Smooth muscle cell (in vitro differentiated cells): ENCODE measurements around the gene ZNF575. TPM values are rescaled to one million over a fixed set of nuclear protein-coding genes. Genes with fewer than 3 reads are reported as not detected.
A peak's percentile ranks its signal among the peaks of the same experiment; 100 is the strongest.
"Not testable (repeated sequence)": the region's sequence is repeated elsewhere in the genome, so short reads cannot be mapped to it uniquely, and the experiment has no call there.

Experiments
- DNase-seq: peaks from one replicate; lab custom pipeline; 2025; ENCODE audit not compliant: unreplicated experiment; lab: John Stamatoyannopoulos, UW
- H2AFZ ChIP-seq: fragments of 200-600 bp; sonication (generic); 2 replicates; pipeline ENCODE4 v1.6.0; 2016; ENCODE audit warnings: antibody characterized with exemption, low read depth, mild to moderate bottlenecking
- H3F3A ChIP-seq: fragments of 200-600 bp; sonication (generic); 2 replicates; pipeline ENCODE4 v1.6.0; 2017; ENCODE audit warnings: antibody characterized with exemption, low read depth
- H3K27ac ChIP-seq: fragments of 200-600 bp; sonication (generic); 2 replicates; pipeline ENCODE4 v1.5.1; 2016; ENCODE audit warnings: low read depth, mild to moderate bottlenecking
- H3K27me3 ChIP-seq: fragments of 200-600 bp; sonication (generic); 2 replicates; pipeline ENCODE4 v1.6.1; 2016; ENCODE audit warnings: low read depth, mild to moderate bottlenecking
- H3K36me3 ChIP-seq: fragments of 200-600 bp; sonication (generic); 2 replicates; pipeline ENCODE4 v1.5.1; 2016; ENCODE audit warnings: low read depth
- H3K4me1 ChIP-seq: fragments of 200-600 bp; sonication (generic); 2 replicates; pipeline ENCODE4 v1.5.1; 2016; ENCODE audit warnings: low read depth
- H3K4me2 ChIP-seq: fragments of 200-600 bp; sonication (generic); 2 replicates; pipeline ENCODE4 v1.6.0; 2016; ENCODE audit warnings: mild to moderate bottlenecking
- H3K4me3 ChIP-seq: fragments of 200-600 bp; sonication (generic); 2 replicates; pipeline ENCODE4 v1.5.1; 2016; ENCODE audit warnings: mild to moderate bottlenecking
- H3K79me2 ChIP-seq: fragments of 200-600 bp; sonication (generic); 2 replicates; pipeline ENCODE4 v1.6.0; 2016; ENCODE audit warnings: low read depth, mild to moderate bottlenecking
- H3K9ac ChIP-seq: fragments of 200-600 bp; sonication (generic); 2 replicates; pipeline ENCODE4 v1.6.0; 2016; ENCODE audit warnings: low read depth
- H3K9me3 ChIP-seq: fragments of 200-600 bp; sonication (generic); replicated peaks from 2 replicates; pipeline ENCODE4 v1.5.1; 2016; ENCODE audit warnings: low read depth
- H4K20me1 ChIP-seq: fragments of 200-600 bp; sonication (generic); 2 replicates; pipeline ENCODE4 v1.6.0; 2016; ENCODE audit warnings: low read depth
- WGBS: methylation state at CpG from one replicate; pipeline ENCODE4 v1.1.7; 2016; ENCODE audit warnings: low lambda C conversion rate; 5-methylcytosine and 5-hydroxymethylcytosine counted together
- polyA plus RNA-seq: library from polyadenylated mRNA; unstranded; fragments of >200 nt; fragmentation: Nextera tagmentation; extraction: Ambion mirVana; gene quantifications from 2 replicates; pipeline ENCODE4 v1.2.1, GENCODE V29; 2016
- total RNA-seq: library from RNA; depleted of rRNA; stranded (reverse); fragments of >200 nt; gene quantifications from 2 replicates; pipeline ENCODE4 v1.2.3, GENCODE V29; 2014
- TF ChIP-seq, protein P1 (sequence below): fragments of 200-600 bp; sonication (generic); IDR thresholded peaks from 2 replicates; pipeline ENCODE4 v1.5.1; 2017; ENCODE audit warnings: borderline replicate concordance, mild to moderate bottlenecking, antibody characterized with exemption; ENCODE audit not compliant: insufficient read depth, poor library complexity, severe bottlenecking

The ZNF575 gene
- total and polyA plus RNA-seq, 2 experiments from 2014 or later: 0.18 to 1.7 TPM

DNA sequence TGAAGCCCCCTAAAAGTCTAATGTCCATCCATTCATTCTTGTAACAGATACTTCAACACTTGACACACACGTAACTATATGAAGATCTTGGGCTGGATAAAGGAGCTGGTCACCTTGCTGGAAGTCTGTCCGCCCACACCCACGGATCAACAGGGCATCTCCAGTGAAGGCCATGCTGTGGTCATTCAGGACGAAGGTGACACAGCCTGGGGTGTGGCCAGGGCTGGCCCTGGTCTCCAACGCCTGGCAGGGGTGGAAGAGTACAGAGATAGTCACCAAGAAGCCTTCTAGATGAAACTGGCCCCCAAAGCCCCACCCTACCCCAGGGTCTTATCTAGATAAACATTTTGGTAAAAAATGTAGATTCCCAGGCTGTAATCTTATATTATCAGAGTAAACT lies 21.7 kb upstream of the ZNF575 start:
- peaks cover 4% of the 10 kb centered on the region for H3K36me3 ChIP-seq
- no peak overlapping the region for H3K4me3 ChIP-seq
- no peak overlapping the region for H3K9ac ChIP-seq
- DNase-seq: no peak
- TF ChIP-seq, protein P1, sequence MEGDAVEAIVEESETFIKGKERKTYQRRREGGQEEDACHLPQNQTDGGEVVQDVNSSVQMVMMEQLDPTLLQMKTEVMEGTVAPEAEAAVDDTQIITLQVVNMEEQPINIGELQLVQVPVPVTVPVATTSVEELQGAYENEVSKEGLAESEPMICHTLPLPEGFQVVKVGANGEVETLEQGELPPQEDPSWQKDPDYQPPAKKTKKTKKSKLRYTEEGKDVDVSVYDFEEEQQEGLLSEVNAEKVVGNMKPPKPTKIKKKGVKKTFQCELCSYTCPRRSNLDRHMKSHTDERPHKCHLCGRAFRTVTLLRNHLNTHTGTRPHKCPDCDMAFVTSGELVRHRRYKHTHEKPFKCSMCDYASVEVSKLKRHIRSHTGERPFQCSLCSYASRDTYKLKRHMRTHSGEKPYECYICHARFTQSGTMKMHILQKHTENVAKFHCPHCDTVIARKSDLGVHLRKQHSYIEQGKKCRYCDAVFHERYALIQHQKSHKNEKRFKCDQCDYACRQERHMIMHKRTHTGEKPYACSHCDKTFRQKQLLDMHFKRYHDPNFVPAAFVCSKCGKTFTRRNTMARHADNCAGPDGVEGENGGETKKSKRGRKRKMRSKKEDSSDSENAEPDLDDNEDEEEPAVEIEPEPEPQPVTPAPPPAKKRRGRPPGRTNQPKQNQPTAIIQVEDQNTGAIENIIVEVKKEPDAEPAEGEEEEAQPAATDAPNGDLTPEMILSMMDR: no peak
- no peak overlapping the region for H2AFZ ChIP-seq
- no peaks in the 10 kb centered on the region for H3K27me3 ChIP-seq
- no peak overlapping the region for H3K27ac ChIP-seq
- H3K4me1 ChIP-seq: no peaks in the 10 kb centered on the region
- peaks cover 14% of the 10 kb centered on the region for H4K20me1 ChIP-seq
- no peak overlapping the region for H3K4me2 ChIP-seq
- no peaks in the 10 kb centered on the region for H3K9me3 ChIP-seq
- WGBS: 93% methylated on average over 5 of the region's 5 CpGs
- H3K79me2 ChIP-seq: peaks cover 5% of the 10 kb centered on the region
- no peaks in the 10 kb centered on the region for H3F3A ChIP-seq

DNA sequence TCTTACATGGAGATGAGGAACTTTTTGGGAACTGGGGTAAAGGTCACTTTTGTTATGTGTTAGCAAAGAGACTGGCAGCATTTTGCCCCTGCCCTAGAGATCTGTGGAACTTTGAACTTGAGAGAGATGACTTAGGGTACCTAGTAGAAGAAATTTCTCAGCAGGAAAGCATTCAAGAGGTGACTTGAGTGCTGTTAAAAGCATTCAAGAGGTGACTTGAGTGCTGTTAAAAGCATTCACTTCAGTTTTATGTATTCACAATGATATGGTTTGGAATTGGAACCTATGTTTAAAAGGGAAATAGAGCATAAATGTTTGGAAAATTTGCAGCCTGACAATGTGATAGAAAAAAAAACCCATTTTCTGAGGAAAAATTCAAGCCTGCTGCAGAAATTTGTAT lies 20.6 kb upstream of the ZNF575 start:
- H3K9me3 ChIP-seq, H3K36me3 ChIP-seq, H2AFZ ChIP-seq, H3K9ac ChIP-seq, DNase-seq, H3K4me1 ChIP-seq, H3K27ac ChIP-seq, H3K4me2 ChIP-seq, H3K27me3 ChIP-seq, H3K4me3 ChIP-seq, H3K79me2 ChIP-seq, H3F3A ChIP-seq: not testable (repeated sequence)
- H4K20me1 ChIP-seq: peaks cover 14% of the 10 kb centered on the region

DNA sequence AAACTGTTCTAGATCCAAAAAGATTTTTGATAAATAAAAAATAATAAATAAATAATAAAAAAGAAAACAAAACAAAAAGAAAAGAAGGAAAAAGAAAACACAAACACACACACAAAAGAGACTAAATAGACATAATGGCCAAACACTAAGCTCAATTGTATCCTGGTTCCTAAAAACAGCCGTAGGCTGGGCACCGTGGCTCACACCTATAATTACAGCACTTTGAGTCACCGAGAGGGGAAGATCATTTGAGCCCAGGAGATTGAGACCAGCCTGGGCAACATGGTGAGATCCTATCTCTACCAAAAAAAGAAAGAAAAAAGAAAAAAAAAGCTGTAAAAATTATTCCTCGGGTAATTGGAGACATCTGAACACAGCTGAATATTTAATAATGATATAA lies 14.9 kb upstream of the ZNF575 start:
- DNase-seq: no peak
- no peaks in the 10 kb centered on the region for H3K27me3 ChIP-seq
- no peaks in the 10 kb centered on the region for H3K9me3 ChIP-seq
- no peak overlapping the region for H3K4me3 ChIP-seq
- H3K9ac ChIP-seq: no peak overlapping the region
- 64% methylated on average over 4 of the region's 4 CpGs for WGBS
- peaks cover 4% of the 10 kb centered on the region for H3K4me1 ChIP-seq
- no peaks in the 10 kb centered on the region for H3F3A ChIP-seq
- no peak overlapping the region for H2AFZ ChIP-seq
- no peak overlapping the region for H3K4me2 ChIP-seq
- H3K36me3 ChIP-seq: peaks cover 4% of the 10 kb centered on the region
- TF ChIP-seq, protein P1: no peak
- H3K27ac ChIP-seq: peak overlapping the region; percentile 90
- peaks cover 18% of the 10 kb centered on the region for H4K20me1 ChIP-seq
- peaks cover 14% of the 10 kb centered on the region for H3K79me2 ChIP-seq

DNA sequence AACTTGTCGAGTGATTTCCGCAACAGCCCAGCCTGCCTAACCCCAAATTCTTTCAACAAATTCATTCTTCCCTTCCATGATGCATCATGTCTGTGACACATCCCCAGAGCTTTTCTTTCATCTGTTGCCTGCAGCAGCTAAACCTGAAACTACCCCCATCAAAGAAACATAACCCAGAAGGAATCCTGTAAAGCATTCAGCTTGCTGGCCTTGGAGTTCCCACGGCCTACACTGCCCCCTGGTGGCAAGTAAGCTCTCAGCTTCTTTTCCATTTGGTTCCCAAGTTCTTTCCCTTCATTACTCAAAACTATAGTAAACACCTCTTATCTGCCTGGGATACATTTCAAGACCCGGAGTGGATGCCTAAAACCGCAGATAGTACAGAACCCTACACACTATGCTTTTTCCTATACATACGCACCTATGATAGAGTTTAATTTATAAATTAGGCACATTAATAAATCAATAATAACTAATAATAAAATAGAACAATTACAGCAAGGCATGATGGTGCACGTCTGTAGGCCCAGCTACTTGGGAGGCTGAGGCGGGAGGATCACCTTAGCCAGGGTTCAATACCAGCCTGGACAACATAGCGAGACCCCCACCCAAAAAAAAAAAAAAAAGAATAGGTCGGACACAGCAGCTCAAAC lies 13.4 kb upstream of the ZNF575 start:
- H3K36me3 ChIP-seq: peaks cover 4% of the 10 kb centered on the region
- H3K79me2 ChIP-seq: peaks cover 22% of the 10 kb centered on the region
- TF ChIP-seq, protein P1: peak; percentile 97
- DNase-seq: peak; percentile 25
- H3K27me3 ChIP-seq: no peaks in the 10 kb centered on the region
- peak overlapping the region; percentile 50 for H3K4me2 ChIP-seq
- H4K20me1 ChIP-seq: peaks cover 19% of the 10 kb centered on the region
- H3F3A ChIP-seq: no peaks in the 10 kb centered on the region
- 43% methylated on average over 10 of the region's 10 CpGs for WGBS
- H3K4me1 ChIP-seq: peaks cover 4% of the 10 kb centered on the region
- H3K9me3 ChIP-seq: no peaks in the 10 kb centered on the region
- peak overlapping the region; percentile 90 for H3K27ac ChIP-seq
- no peak overlapping the region for H2AFZ ChIP-seq
- no peak overlapping the region for H3K4me3 ChIP-seq
- no peak overlapping the region for H3K9ac ChIP-seq
